Kidney capillary endothelial cell (primary cell): ENCODE results near the gene RAB1A.

Experiments
- DNase-seq: peaks from one replicate; pipeline ENCODE4 v3.0.0-alpha.2; 2018; ENCODE audit warnings: low spot score

Gene RAB1A

DNA sequence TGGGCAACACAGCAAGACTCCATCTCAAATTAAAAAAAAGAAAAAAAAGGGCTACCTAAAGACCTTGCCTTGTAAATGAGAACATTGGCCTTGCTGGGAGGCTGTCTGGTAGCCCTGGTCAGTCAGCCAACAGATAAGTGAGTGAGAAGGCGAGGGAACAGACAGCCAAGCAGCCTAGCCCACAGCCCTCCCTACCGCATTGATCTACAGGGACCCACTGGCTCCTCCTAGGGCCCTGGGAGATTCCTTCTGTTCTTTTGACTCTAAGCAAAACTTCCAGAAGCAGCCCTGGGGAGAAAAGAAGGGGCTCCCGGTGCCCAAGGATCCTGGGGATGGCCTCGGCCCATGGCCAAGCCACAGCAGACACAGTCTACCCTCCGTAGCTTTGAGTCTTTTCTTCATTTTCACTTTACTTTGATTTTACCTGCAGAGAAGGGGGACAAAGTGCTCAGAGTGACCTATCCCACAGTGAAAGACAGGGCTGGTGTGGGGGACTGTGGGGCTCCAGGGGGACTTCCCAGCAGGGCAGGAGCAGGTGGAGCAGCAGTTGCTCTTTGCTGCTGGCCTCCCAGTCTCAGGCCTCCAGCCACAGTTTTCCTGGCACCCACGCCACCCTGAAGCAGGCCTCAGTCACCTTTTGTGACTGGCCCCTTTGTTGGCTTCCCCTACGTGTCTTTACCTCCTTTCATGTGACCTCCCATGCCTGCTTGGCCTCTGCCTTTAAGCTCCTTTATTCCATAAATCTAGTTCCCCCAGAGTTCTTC, 68.6 kb downstream of the RAB1A start:
- DNase-seq: no peak

DNA sequence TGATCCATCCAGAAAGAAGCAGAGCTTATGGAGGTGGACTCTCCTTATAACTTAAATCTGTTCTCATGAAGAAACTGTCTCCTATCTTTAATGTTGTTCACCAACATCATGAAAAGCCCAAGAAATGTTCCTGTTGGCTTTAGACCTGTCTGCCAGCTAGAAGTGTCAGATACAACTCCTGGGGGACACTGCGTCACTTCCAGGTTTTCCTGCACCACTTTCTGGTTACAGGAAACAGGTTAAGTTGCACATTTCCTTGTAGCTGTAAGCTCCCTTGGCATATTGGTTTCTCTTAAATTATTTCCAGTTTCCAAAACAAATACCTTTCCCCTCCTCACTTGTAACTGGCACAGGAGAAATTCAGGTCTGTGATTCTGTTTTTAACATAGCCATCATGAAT, 70.8 kb downstream of the RAB1A start:
- DNase-seq: peak; percentile 73

DNA sequence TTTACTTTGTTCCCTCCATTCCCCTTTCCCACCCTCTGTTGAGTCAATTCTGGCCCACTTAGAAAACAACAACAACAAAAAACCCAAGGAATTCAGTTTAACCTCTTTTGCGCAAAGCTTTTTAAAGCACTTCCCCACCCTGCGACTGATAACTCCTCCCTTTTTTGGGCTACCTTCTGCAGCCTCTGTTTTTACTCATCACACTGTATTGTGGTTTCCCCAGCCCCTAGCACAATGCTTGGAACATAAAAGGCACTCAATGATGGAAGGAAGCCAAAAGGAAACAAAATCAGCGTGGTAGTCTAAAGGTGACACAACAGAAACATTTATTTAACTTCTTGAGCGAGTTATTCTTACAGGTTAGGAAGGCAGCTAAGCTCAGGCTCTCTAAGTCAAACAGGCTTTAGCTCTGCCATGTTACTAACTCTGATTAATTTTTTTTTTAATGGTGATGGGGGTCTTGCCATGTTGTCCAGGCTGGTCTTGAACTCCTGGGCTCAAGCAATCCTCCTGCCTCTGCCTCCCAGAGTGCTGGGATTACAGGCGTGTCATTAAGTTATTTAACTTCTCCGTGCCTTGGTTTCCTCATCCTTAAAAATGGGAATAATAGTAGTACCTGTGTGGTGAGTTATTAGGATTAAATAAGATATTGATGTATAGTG, 72.4 kb downstream of the RAB1A start:
- peak; percentile 59 for DNase-seq

DNA sequence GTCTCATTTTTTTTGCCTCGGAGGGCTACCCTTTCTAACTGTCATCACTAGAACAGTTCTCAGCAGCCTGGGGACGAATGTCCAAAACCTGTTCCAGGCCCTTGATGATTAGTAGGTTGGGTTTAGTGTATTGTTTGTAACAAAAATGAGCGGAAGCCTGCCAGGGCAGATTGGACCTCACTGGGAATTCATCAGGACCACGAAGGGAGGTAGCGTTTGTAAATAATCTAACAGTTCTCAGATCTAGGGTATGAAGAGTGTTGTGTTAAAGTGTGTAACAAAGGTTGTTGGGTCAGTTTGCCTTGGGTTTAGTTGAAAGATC, 72.9 kb downstream of the RAB1A start:
- no peak for DNase-seq

DNA sequence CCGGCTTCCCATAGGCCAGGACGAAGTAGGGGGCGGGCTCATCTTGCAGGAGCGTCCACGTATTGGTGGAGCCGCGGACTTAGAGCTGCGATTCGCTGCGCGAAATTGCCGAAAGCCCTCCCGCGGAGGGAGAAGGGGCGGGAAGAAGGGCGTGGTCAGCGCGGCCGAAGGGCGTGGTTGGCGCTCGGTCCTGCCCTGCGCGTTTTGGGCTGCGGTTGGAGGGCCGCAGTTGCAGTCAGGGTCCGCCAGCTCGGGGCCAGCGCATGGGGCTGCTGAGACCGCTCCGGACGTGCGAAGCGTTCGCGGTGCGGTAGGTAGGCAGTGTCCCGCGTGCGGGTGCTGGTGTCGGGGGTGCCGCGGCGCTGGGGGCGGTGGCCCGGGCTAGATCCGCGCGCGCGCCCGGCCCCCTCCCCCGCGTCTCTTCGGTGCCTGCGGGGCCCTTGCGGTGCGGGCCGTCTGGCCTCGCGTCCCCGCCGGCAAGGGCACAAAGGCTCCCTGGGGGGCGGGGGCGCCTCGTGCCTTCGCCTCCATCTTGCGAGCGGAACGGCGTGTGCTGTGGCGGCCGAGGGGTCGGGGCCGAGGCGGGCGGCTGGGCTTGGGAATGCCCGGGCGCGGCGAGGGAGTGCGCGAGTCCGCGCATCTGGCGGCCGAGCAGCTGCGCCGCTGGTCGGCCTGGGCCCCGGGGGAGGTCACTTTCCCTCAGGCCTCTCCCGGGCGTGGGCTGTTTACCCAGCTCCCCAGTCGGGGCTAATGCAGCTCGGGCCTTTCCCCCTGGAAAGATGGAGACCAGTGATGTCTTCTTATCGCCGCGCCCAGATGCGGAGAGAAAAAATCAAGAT, 73.5 kb downstream of the RAB1A start, which contains the start of gene CEP68:
Gene CEP68, plus strand, starts transcription at position 202 of the 839 bp plus-strand sequence. CDS start 13,029 bp downstream, outside the sequence.
- peak; percentile 97 for DNase-seq

DNA sequence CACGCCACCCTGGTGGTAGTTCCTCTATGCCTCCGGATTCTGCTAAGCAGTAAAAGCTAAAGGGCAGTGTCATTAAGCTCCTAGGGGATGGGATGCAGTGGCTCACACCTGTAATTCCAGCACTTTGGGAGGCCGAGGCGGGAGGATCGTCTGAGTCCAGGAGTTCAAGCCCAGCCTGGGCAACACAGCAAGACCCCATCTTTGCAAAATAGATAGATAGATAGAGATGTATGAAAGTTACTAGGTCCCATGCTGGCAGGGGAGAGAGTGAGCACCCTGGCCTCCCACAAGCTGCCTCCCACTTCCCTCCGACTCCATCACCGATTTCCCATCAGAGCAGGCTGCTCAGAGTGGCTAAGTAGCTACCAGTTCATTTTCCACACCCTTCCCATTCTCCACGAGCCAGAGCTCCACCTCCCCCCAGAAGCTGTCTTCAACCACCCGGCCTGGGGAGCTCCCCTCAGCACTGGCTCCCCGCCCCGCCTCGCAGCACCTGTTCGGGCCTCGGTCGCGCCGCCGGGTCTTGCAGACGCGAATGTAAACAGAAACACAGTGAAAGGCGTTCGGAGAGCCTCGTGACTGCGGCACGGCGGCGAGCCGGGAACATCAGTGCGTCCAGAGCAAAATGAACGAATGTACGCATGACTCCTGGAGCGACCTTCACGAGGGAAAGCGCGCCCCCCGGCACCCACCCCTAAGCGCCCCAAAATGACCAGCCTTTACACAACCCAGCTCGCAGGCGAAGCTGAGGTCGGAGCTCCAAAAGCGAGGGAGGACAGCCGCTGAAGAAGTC, 74.3 kb downstream of the RAB1A start:
- no peak for DNase-seq

DNA sequence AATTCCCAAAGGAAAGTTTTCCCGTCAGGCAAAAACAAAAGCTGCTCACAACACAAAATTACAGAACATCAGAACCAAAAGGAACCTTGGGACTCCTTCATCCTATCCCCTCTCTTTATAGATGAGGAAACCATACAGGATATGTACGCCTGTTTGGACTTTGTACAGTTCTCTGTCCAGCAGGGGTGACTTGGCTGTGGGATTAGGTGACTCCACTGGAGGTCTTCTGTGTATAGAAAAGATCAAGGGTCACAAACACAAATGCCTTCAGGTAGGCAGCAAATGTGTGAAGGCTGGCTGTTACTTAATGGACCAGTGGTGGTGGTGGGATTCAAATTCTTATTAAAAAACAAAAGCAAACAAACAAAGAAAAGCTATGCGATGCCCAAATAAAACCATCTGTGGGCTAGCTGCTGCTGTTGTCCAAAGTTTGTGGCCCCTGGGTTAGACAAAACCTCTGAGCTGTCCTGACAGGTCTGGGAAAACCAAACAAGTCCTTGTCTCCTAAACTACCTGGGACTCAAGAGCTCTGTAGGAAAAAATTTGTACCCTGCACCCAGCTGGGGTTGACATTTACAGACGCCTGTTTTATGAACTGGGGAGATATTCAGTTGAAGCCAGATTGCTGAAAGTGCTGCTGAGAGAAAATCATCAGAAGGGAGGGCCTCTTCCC, 75.0 kb downstream of the RAB1A start:
- no peak for DNase-seq

DNA sequence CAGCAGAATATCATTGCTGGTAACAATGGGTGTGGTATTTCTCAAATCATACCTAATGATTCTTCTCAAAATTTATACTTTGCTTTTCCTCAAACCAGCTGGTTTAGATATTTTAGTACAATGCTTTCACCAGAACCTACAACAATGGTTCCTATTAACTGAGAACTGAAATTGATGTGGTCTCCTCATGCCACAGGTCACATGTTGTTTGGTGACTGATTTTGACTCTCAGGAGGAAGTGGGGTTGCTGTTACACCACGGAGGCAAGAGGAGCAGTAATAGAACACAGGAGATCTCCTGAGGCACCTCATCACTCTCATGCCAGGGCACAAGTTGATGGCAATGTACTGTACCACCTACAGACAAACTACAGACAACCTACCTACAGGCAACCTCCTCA, 76.7 kb downstream of the RAB1A start:
- DNase-seq: no peak

DNA sequence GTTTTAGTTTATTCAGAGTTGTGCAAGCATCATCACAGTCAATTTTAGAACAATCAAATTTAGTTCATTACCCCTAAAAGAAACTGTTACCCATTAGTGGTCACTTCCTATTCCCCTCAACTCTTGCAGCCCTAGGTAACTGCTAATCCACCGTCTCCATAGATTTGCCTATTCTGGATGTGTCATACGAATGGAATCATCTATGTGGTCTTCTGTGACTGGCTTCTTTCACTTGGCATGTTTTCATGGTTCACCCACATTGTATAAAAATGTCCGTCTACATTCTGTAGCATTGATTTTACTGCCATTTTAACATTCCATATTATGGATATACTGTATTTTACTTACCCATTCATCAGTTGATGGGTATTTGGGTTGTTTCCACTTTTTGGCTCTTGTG, 79.0 kb downstream of the RAB1A start:
- DNase-seq: no peak

DNA sequence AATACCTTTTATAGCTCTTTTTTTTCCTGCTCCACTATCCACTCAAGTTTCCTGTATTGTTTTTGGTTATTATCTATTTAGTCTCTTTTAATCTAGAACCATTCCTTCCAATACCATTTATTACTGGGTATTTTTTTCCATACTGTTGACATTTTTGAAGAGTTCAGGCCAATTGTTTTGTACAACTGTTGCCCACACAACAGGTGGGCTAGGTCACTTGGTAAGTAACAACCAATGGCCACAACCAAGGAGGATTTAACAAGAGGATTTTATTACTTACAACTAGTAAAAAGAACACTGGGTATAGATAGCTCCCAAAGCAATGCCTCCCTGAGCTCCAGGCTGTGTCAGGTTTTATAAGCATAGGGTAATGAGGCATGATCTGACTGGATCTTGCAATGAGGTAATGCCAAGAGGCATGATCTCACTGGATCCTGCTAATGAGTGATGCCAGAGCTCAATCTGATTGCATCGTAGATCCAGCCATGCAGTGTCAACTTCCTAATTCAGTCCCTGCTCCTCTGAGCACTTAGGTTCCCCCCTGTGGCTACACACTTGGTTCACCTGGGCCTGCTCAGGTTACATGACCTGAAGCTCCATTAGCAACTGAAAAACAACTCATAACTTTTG, 80.8 kb downstream of the RAB1A start:
- DNase-seq: no peak

DNA sequence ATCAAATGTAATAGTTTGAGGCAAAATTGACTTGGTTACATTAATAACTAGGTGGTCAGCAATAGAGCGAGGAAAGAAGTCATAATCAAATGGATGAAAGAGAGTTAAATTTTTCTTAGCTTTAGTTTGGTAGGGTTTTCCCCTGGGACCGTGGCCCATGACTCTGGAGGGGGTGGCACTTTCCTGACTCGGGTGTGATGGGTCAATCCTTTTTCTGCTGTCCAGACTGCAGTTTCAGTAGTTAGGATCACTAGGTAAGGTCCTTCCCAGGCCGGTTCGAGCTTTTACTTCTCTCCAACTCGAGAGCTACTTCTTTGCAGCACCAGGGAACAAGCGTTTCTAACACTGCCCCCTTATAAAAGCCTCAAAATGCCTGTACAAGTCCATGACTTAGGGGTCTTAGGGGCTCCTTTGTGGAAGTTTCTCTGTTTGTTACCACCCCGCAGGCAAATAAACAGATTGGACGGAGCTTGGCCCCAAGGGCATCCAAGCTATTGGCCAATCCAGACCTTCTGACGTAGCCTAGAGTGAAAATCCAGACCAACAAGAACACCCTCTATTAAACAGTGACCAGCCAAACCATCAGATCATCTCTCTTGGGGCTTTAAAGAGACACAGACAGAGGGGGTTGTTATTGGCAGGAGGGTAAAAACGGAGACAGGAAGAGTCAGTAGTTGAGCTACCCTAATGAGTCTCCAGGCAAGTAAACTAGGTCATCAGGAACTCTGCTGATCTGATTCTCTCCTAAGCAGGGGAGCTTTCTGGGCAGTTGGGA, 83.1 kb downstream of the RAB1A start:
- no peak for DNase-seq

DNA sequence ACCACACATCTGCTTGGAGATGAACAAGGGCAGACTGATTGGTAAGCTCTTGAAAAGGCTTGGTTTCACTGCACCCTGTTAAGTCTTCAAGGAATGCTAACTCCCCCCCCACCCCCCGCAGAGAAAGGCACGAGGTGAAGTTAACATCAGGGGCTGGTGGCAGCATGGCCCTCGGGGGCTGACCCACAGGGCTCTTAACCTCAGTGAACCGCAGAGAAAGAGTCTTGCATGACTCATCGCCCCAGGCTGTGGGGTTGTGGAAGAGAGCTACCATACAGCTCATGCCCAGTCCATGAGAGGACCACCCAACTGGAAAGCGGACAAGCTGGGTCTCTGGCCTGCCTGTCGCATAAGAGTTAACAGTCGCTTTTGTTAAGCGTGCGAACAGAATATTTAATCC, 84.3 kb downstream of the RAB1A start:
- DNase-seq: no peak

DNA sequence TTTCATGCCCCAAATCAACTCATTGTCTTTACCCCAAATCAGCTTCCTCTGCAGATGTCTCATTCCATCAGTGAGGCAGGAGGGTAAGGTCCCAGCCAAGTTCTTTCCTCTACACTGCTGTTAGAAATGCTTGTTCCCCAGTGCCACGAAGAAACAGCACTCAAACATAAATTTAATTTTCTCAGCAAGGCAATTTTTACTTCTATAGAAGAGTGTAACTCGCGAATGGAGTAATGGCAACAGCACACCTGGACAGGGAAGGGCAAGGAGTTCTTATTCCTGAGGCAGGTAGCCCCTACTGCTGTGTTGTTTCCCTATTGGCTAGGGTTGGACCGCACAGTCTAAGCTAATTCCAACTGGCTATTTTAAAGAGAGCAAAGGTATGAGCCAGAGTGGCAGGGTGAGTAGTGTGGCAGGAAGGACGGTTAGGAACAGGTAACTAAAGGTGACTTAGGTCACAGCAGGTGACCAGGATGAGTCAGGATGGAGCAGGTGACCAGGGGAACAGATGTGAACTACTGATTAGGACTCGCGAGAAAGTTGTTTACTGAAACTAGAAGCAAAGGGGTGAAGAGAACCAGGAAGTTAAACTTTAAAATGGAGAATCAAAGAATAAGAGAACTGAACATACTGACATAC, 85.7 kb downstream of the RAB1A start:
- DNase-seq: no peak

DNA sequence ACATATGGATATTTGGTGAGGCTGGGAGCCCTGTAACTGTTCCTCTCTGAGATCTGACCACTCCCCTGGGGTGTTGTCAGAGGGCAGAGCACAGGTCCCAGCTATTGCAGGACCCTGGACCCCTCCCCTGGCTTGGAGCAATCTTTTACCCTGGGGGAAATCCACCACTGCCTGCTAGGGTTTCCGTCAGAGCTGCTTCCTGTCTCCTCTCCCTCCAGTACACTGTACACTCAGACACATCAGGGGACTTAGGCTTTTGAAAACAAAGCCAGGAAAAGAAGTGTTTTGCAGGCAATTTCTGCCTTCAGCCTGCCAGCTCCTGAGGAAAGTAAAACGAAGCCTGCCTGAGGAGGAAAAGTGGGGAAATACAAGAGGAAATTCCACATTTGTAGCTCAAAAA, 86.9 kb downstream of the RAB1A start:
- DNase-seq: peak; percentile 61

DNA sequence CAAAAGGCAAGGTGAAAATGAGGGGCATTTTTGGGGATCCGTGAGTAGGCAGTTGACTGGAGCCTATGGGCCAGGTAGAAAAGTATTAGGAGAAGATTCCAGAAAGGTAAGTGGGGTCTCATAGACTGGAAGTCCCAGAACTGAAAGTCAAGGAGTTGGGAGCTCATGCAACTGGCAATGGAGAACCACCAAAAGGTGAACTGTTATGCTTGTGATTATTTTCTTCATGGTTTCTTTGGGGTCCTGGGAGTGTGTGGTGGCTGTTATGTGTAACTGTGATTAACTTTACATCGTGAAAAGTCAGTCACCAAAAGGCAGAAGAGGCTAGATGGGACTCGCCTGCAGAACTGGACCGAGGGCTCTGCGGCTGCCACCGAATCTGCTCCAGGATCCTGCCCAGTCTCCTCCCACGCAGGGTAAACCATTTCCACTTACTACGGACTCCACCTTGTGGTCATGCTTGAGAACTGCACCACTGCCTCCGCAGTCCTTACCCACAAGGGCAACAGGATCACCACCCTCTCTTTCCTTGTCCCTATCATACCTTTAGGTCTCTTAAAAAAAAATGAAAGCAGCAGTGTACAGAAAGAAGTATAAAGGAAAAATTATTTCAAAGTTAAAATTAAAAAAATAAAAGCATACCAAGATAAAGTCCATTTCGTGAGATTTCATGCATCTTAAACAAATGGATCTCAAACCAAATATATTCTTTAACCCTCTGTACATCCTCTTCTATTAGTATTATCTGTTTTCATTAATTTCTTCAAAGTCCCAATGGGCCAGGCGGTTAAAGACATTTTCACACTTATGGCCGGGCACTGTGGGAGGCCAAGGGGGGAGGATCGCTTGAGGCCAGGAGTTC, 89.3 kb downstream of the RAB1A start:
- DNase-seq: peak; percentile 77

DNA sequence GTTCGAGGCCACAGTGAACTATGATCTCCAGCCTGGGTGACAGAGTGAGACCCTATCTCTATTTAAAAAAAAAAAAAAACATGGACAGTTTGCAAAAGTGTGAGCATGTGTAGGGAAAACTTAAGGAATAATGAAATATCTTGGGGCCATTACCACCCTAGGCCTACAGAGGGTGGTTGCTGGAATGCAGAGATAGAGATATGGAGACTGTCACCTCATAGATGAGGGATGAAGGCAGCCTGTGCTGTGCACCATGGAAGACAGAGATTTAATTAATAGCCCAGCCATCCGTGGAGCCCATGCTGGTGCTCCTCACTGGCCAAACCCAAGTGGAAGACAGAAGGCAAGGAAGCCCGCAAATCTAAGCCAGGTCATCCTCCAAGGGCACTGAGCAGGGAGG, 90.3 kb downstream of the RAB1A start:
- no peak for DNase-seq

DNA sequence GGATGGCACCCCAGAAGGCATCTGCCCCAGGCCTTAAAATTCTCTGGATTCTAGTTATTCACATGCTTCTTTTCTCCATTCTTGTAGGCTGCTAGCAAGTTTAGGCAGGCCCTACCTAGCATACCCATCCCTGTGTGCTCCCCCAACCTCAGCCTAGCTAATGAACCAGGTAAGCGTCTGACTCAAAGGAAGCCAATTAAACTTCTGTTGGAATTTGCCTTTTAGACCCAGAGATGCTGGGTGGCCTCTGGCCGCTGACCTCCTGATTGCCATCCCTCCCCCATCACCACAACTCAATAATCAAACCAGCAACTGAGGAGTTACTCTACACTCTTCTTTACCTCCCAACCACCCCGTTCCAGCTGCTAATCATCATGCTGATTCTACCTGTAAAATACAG, 92.7 kb downstream of the RAB1A start:
- no peak for DNase-seq
